GM12891 (cell line): Measurements from ENCODE around the gene TSPAN3.

Experiments
- DNase-seq: peaks from one replicate; pipeline ENCODE4 v3.0.0; 2011; ENCODE audit warnings: low spot score; ENCODE audit not compliant: insufficient read length
- FAIRE-seq: peaks from 2 replicates; lab custom pipeline; 2011; peaks lifted over from hg19 to GRCh38; lab: Jason Lieb, UNC
- PAX5 ChIP-seq: IDR thresholded peaks from 2 replicates; pipeline ENCODE4 v1.6.1; 2011; ENCODE audit warnings: low read length, moderate library complexity, mild to moderate bottlenecking; ENCODE audit not compliant: insufficient read depth, severe bottlenecking
- POLR2A ChIP-seq: IDR thresholded peaks from 2 replicates; pipeline ENCODE4 v1.6.1; 2011; ENCODE audit warnings: low read depth, low read length, control low read depth
- POLR2AphosphoS5 ChIP-seq: IDR thresholded peaks from 2 replicates; pipeline ENCODE4 v1.6.1; 2011; ENCODE audit warnings: low read depth, low read length, control low read depth
- POU2F2 ChIP-seq: IDR thresholded peaks from 2 replicates; pipeline ENCODE4 v1.6.1; 2011; ENCODE audit warnings: low read depth, mild to moderate bottlenecking, control low read depth, low read length, moderate library complexity
- SPI1 ChIP-seq: IDR thresholded peaks from 2 replicates; pipeline ENCODE4 v1.6.1; 2011; ENCODE audit warnings: low read depth, low read length, control low read depth
- TAF1 ChIP-seq: IDR thresholded peaks from 2 replicates; pipeline ENCODE4 v1.6.1; 2011; ENCODE audit warnings: low read depth, low read length, control low read depth

TSPAN3 gene

DNA sequence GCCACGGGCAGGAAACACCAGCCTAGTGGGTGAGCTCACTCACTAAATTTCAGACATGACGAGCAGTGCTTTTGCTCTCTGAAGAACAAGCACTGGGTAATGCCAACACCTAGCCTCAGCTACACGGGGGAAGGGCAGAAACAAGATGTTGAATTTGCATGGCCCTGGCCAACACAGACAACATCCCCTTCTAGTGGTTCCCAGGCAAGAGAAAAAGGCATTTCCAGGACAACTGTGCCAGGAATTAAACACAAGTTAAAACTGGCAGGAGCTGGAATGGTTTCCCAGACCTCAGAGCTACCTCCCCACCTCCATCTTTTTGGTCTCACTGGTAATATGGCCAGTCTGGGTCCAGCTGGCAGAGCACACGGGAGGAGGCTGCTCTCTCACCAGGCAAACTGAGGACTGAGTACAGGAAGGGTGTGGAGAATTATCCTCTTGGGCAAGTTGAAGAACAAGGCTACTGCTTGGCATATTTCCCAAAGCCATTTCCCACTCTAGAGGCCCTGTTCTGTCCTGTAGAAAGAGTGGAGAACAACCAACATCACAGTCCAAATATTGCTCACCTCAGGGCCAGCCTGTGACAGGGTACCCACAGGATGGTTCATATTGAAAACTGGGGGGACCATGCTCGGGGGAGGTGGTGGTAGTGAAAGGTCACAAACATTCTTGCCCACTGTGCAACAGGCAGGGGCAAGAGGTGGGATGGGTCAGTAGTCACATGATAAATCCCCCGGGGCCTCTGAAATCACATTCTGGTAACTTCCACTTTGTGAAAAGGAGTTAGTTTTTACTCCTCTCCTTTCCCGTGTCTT lies 26.5 kb downstream of the TSPAN3 start:
- no peak for TF ChIP-seq PAX5
- TF ChIP-seq SPI1 = no peak
- no peak for TF ChIP-seq TAF1
- no peak for TF ChIP-seq POU2F2
- no peak for TF ChIP-seq POLR2A
- TF ChIP-seq POLR2AphosphoS5 = no peak
- no peak for DNase-seq
- FAIRE-seq = peak; percentile 23

DNA sequence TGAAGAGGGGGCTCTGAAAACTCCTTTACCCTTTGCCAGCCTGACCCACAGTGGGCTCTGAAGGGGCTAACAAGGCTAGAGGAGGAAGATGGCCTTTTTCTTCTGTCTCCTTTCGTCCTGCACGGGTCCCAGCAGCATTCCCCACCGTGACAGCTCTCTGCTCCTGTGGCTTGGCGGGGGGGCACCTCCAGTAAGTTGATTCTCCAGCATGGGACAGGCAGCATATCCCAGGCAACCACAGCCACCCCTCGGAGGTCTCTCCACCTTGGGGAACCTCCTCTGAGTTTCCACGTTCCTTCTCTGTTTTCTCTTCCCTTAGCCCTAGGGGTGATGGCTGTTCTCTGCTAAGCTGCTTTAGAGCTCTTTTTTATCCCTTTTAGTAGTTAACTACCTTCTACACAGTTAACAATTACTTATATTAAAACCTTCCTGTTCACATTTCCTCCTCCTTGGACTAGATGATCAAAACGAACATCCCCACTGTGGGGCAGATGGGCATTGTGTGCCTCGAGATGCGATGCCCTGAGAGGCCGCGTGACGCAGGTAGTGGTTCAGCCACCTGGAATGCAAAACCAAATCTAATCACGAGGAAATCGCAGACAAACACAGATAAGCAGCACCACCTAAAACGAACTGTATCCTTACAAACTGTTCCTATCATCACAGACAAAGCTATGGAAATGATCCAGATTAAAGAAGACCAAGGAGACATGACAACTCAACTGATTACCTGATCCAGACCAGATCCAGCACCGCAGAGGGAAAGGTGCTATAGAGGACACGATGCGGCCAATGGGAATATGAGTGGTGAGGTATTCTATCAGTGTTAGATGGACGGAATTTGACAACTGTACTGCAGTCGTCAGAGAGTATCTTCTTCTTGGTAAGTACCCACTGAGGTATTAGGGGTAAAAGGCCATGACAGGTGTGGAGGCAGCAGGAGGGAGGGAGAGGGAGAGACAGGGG lies 27.7 kb downstream of the TSPAN3 start:
- FAIRE-seq (no peak), DNase-seq (no peak)
- TF ChIP-seq TAF1 (no peak), SPI1 (no peak), PAX5 (no peak), POU2F2 (no peak), POLR2AphosphoS5 (no peak), POLR2A (no peak)

DNA sequence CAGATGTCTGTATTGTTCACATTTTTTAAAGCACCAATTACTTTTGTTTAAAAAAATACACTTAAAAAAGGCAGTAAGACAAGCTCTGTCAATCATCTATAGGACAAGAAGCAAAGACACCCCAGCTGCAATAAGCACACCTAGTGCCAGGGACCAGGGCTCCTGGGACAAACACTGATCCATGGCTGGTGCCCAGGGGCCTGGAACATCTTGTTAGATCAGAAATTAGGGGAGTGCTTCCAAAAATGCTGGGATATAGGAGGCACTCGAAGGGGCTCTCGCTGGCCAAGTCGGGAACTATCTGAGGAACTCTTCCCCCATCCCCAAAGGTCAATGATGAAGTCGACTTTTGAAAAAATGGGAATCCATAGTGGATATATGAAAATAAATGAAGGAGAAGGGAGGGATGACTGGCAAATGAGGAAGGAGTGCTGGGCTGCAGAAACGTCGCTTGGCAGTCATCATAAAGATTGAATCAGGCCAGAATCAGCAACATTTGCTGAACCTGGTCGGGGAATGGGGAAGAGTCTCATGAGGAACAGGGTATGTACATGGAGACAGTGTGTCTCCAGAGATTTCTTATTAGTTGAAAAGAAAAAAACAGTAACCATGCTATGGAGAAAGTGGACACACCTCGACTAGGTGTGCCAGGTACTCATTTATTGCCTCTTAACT lies 28.5 kb downstream of the TSPAN3 start:
- FAIRE-seq (no peak), DNase-seq (no peak)
- TF ChIP-seq TAF1 (no peak), POLR2A (no peak), POU2F2 (no peak), SPI1 (no peak), POLR2AphosphoS5 (no peak), PAX5 (no peak)

DNA sequence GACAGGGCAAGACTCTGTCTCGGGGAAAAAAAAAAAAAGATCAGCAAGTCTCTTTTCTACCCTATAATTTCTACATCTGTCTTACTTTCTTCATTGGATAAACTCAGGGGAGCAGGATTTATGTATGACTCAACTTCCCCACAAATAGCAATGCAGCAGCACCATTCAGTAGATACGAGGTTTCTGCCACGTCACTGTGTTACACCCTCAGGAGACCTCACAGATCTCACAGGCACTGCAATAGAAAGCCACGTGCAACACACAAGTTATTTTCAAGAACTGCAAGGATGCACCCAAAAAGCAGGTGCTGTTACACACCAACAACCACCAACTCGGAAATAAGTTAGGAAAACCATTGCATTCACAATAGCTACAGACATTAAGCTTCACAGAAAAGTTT lies 30.2 kb downstream of the TSPAN3 start:
- no peak for DNase-seq

DNA sequence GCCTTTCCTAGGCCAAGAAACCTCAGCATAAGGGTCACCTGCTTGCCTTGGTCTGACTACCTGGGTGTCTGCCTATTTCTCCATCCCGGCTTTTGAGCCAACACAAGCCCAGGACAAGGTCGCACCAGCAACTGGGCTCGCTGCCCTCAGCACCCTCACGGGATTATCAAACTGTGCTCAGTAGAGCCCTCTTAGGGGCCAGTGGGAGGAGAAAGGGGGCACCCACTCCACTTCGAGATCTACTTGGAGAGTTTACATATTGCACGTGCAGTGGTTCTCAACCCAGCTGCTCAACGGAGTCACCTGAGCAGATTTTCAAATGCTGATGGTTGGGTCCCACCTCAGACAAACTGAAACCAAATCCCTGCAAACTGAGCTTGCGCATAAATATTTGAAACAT lies 31.1 kb downstream of the TSPAN3 start:
- FAIRE-seq = no peak
- TF ChIP-seq POLR2AphosphoS5 = no peak
- no peak for TF ChIP-seq POU2F2
- no peak for TF ChIP-seq PAX5
- no peak for TF ChIP-seq SPI1
- no peak for TF ChIP-seq POLR2A
- no peak for TF ChIP-seq TAF1
- no peak for DNase-seq

More for the DNA sequence above, 30.2 kb downstream of the TSPAN3 start:
- TF ChIP-seq PAX5 (no peak), POU2F2 (no peak), POLR2AphosphoS5 (no peak), SPI1 (no peak), TAF1 (no peak), POLR2A (no peak)
- peak; percentile 26 for FAIRE-seq

DNA sequence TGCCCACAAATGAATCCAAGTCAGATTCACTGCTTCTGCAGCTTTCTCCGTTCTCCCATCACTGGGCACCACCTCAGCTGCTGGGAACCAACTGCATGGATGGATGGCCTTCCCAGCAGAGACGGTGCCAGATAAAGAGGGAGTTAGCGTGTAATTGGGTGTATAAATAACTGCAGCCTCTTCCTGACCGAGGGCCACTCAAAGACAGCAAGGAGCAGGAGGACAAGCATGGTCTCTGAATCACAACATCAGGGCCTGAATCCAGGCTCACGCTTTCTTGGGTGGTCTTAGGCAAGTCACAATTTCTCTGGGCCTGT lies 31.7 kb downstream of the TSPAN3 start:
- no peak for TF ChIP-seq POLR2A
- no peak for TF ChIP-seq POLR2AphosphoS5
- TF ChIP-seq SPI1 = no peak
- TF ChIP-seq PAX5 = no peak
- TF ChIP-seq TAF1 = no peak
- DNase-seq (no peak), FAIRE-seq (no peak)

DNA sequence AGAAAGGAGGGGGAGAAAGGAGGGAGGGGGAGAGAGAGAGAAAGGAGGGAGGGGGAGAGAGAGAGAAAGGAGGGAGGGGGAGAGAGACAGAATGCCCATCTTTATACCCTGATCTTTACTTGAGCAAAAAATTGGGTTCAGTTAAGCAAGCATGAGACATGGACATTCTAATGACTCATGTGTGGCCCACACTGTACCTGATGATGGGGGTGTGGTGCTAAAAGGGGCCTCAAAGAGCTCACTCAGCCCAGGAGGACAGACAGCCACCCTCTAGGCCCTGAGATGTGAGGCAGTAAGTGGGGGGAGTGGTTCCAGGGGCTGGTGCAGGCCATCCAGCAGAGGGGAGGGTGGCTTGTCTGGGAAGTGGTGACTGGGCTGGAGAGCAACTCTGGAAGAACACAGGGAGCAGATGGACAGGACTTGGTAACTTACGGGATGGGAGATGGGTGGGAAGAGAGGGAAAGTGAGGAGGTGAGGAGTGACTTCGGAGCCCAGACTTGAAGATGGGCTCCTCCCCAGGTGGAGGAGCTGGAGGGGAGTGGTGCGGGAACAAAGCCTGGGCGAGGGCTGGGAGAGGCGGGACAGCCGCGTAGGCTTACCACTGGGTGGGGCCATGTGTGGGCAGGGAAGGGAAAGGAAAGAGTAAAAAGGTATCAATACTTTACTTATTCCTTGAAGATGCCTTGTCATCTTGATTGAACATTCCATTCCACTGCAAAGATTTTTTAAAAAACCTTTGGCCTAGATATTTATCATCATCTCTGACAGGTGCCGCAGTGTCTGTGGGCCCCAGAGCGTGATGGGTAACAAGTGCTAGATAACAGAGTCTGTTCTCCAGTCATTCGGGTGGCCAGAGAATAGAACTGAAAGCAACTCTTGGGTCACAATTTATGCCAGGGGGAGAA lies 32.3 kb downstream of the TSPAN3 start:
- DNase-seq (no peak), FAIRE-seq (no peak)
- TF ChIP-seq POU2F2 = no peak
- TF ChIP-seq POLR2AphosphoS5 = no peak
- TF ChIP-seq TAF1 = no peak
- TF ChIP-seq PAX5 = no peak
- TF ChIP-seq POLR2A = no peak
- TF ChIP-seq SPI1 = no peak

DNA sequence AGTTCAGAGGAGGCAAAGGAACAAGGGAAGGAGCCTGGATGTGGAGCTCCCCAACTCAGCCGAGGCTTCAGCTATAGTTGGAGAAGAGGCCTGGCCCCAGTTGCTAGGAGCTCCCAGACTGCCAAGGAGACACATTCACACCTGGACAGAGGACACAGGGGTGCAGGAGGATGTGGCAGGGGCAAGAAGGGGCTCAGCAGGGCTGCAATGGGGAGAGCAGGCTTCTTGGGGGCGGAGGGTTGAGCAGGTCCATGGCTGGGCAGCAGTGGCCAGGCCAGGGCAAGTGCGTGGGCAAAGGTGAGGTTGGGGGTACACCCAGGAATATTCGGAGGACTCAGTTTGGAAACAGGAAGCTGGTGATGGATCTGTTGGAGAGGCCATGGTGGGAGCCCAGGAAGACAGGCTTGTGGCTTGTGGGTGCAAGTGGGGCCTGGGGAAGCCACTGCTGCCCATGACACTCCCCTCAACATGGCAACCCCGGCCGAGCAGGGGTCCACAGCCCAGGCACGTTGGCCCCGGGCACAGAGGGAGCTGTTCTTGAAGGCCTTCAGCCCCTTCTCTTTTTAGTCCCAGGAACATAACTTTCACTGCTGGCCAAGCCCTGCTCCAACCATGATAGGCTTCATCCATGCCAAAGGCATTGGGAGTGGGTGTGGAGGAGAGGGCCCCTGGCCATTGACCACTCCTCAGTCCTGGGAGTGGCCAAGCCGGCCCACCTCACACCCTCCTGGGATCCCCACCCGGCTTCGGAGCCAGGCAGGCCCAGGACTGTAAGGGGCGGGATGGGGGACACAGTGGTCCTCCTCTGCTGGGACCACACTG lies 33.3 kb downstream of the TSPAN3 start:
- TF ChIP-seq PAX5 (no peak), SPI1 (no peak), POLR2A (no peak)
- DNase-seq (peak; percentile 14), FAIRE-seq (no peak)
